Measurements from ENCODE around the gene ZRANB3. TPM values are rescaled to one million over a fixed set of nuclear protein-coding genes. Genes with fewer than 3 reads are reported as not detected.
"Not testable (repeated sequence)": the region's sequence is repeated elsewhere in the genome, so short reads cannot be mapped to it uniquely, and the experiment has no call there.

The ZRANB3 gene
- total RNA-seq, 1 donor from 2014 or later = 3.7 TPM

DNA sequence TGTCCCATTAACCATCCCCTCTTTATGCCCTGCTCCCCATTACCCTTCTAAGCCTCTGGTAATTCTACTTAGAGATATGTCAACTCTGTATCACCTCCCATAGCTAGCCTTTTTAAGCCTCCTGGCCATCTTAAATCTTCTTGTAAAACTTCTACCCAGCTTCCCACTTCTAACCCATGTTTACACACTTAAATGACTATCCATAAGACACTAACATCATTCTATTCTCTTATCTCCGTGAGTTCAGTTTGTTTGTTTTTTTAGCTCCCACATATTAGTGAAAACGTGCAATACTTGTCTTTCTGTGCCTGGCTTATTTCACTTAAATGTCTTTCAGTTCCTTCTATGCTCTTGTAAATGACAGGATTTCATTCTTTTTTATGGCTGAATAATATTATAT is 436.5 kb downstream of the ZRANB3 start:
- Histone ChIP-seq H3K4me3 (no peak overlapping the region), H3K4me1 (no peaks in the 10 kb centered on the region), H3K27ac (no peak overlapping the region), H3K27me3 (ENCODE audit: low read depth) (no peaks in the 10 kb centered on the region), H3K36me3 (peaks cover 43% of the 10 kb centered on the region), H3K9me3 (no peaks in the 10 kb centered on the region)
- ATAC-seq (no peak), DNase-seq (no peak)
- TF ChIP-seq, protein P1, sequence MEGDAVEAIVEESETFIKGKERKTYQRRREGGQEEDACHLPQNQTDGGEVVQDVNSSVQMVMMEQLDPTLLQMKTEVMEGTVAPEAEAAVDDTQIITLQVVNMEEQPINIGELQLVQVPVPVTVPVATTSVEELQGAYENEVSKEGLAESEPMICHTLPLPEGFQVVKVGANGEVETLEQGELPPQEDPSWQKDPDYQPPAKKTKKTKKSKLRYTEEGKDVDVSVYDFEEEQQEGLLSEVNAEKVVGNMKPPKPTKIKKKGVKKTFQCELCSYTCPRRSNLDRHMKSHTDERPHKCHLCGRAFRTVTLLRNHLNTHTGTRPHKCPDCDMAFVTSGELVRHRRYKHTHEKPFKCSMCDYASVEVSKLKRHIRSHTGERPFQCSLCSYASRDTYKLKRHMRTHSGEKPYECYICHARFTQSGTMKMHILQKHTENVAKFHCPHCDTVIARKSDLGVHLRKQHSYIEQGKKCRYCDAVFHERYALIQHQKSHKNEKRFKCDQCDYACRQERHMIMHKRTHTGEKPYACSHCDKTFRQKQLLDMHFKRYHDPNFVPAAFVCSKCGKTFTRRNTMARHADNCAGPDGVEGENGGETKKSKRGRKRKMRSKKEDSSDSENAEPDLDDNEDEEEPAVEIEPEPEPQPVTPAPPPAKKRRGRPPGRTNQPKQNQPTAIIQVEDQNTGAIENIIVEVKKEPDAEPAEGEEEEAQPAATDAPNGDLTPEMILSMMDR (IDR thresholded peaks at IDR 0.05) = no peak
- intact Hi-C loops (cut with DNase I) = no loop called here

DNA sequence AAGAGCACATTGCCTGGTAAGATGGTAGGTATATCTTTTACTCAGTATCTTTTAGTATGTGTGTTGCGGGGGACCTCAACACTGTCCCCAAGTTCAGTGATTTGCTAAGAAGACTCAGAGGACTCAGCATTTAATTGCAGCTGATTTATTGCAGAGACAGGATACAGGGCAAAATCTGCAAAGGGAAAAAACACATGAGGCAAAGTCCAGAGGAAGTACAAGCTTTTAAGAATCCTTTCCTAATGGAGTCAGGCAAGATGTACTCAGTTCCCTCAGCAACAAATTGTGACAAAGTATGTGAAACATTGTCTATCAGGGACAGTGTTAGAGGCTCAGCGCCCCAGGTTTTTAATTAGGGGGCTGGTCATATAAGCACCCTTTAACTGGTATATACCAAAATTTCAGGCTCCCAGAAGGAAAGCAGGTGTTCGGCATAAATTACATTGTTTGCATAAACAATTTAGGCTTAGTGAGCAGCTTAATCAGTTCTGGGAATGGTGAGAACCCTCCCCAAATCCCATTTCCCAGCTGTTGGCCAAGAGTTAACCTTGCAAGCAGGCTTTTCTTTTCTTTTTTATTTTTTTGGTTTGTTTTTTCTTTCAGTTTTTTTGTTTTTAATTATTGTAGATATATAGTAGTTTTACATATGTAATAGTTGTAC is 437.2 kb downstream of the ZRANB3 start:
- peaks cover 43% of the 10 kb centered on the region for H3K36me3 ChIP-seq
- H3K4me1 ChIP-seq = no peaks in the 10 kb centered on the region
- no peak for ATAC-seq
- H3K27ac ChIP-seq = no peak overlapping the region
- H3K9me3 ChIP-seq = no peaks in the 10 kb centered on the region
- TF ChIP-seq, protein P1 (IDR thresholded peaks at IDR 0.05) = no peak
- H3K4me3 ChIP-seq = no peak overlapping the region
- H3K27me3 ChIP-seq (ENCODE audit: low read depth) = no peaks in the 10 kb centered on the region
- no peak for DNase-seq
- intact Hi-C loops (cut with DNase I) = no loop called here

DNA sequence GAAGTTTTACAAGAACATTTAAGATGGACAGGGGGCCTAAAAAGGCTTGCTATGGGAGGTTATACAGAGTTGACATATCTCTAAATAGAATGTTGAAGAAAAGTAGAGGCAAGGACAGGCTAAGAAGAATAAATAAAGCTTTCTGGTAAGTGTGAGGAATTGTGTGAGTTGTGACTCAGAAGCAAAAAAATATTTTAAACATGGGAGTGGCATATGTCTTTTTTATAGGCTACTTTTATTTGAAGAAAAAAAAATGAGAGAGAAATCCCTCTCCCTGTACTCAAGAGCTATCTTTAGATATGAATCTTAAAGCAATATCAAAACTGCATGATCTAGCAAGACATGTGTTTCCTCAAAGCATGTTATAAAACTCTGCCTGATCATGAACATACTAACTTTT is 437.8 kb downstream of the ZRANB3 start:
- H3K4me1 ChIP-seq = no peaks in the 10 kb centered on the region
- H3K27ac ChIP-seq = no peak overlapping the region
- H3K4me3 ChIP-seq = no peak overlapping the region
- no peak for DNase-seq
- intact Hi-C loops (cut with DNase I) = no loop called here
- ATAC-seq = no peak
- H3K27me3 ChIP-seq (ENCODE audit: low read depth) = no peaks in the 10 kb centered on the region
- H3K36me3 ChIP-seq = peaks cover 43% of the 10 kb centered on the region
- H3K9me3 ChIP-seq = no peaks in the 10 kb centered on the region
- TF ChIP-seq, protein P1 (IDR thresholded peaks at IDR 0.05) = no peak

DNA sequence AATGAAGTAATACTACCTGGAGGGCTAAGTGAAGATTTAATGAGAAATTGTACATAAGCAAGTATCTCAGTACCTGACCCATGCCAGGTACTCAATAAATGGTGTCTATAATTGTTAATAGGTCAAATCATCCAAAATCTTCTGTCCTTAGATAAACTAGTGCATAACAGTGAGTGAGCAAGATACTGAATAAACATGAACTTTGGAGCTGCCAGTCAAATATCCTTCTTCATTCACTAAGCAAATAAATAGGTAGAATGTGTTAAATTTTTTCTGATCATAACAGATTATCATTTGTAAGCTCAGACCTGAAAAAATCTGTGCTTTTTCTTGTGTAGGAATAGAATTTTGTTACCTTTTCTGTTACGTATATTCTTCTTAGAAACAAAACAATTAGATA is 439.3 kb downstream of the ZRANB3 start:
- Histone ChIP-seq H3K27ac (no peak overlapping the region), H3K36me3 (peaks cover 39% of the 10 kb centered on the region), H3K27me3 (ENCODE audit: low read depth) (no peaks in the 10 kb centered on the region), H3K9me3 (no peaks in the 10 kb centered on the region), H3K4me3 (no peak overlapping the region), H3K4me1 (no peaks in the 10 kb centered on the region)
- intact Hi-C loops (cut with DNase I) = no loop called here
- TF ChIP-seq, protein P1 (IDR thresholded peaks at IDR 0.05) = no peak
- no peak for ATAC-seq
- DNase-seq = no peak

DNA sequence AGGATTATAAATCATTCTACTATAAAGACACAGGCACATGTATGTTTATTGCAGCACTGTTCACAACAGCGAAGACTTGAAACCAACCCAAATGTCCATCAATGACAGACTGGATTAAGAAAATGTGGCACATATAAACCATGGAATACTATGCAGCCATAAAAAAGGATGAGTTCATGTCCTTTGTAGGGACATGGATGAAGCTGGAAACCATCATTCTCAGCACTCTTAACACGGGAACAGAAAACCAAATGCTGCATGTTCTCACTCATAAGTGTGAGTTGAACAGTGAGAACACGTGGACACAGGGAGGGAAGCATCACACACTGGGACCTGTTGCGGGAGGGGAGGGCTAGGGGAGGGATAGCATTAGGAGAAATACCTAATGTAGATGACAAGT is 441.4 kb downstream of the ZRANB3 start:
- ATAC-seq; H3K27ac ChIP-seq; H3K27me3 ChIP-seq (ENCODE audit: low read depth); H3K4me3 ChIP-seq; DNase-seq; H3K4me1 ChIP-seq; intact Hi-C loops (cut with DNase I); H3K9me3 ChIP-seq: not testable (repeated sequence)
- H3K36me3 ChIP-seq = peaks cover 26% of the 10 kb centered on the region

Other genes starting within 250 kb of the ZRANB3 start
- 22.1 TPM for gene R3HDM1, start 266 bp upstream of the ZRANB3 start, total RNA-seq
- gene UBXN4, start 210.6 kb upstream of the ZRANB3 start, total RNA-seq = 88.1 TPM